HepG2 (cell line): ENCODE results near the gene VWA5B1. TPM values are rescaled to one million over a fixed set of nuclear protein-coding genes. Genes with fewer than 3 reads are reported as not detected.

Source experiments
- ATAC-seq: fragments of 200-7000 bp; cut with Tn5 transposase; 3 replicates; pipeline ENCODE4 v1.9.1; 2020; ENCODE audit warnings: mild to moderate bottlenecking, moderate library complexity
- BruUV-seq: library from RNA; stranded (reverse); fragments of 400-500 nt; replicated peaks from 2 replicates; lab custom pipeline; 2021; lab: Mats Ljungman, UMichigan
- CTCF ChIA-PET: fragments of 300-600 bp; formaldehyde crosslinking; extraction: SDS; loops from one replicate; lab custom pipeline; 2021; ENCODE audit warnings: low total read pairs, inconsistent platforms, low intra/inter-chr PET ratio; lab: Yijun Ruan, JAX
- POLR2A ChIA-PET: fragments of 350-600 bp; sonication (Branson Sonifier 250); formaldehyde crosslinking; loops from one replicate; lab custom pipeline; 2020; ENCODE audit warnings: antibody characterized with exemption, inconsistent platforms; lab: Yijun Ruan, JAX
- DNase-seq: peaks from one replicate; pipeline ENCODE4 v3.0.0-alpha.2; 2015; ENCODE audit warnings: low spot score
- FAIRE-seq: peaks from 3 replicates; lab custom pipeline; 2011; peaks lifted over from hg19 to GRCh38; lab: Jason Lieb, UNC
- H2AFZ ChIP-seq: one replicate; pipeline ENCODE4 v1.6.1; 2011; ENCODE audit warnings: low read length, inconsistent platforms
- H3K27ac ChIP-seq: fragments of 300-600 bp; 3 replicates; pipeline ENCODE4 v1.8.0; 2011; ENCODE audit warnings: mixed run types, mild to moderate bottlenecking, mixed read lengths, low read length, inconsistent platforms; ENCODE audit not compliant: insufficient read depth; ENCODE audit errors: extremely low read length
- H3K27me3 ChIP-seq, 2 experiments: fragments of 200-600 bp in 1 of 2; 2 replicates in 1 of 2; 3 replicates in 1 of 2; pipeline versions ENCODE4 v1.6.0 to v1.8.0; 2011; ENCODE audit warnings: low read length in 2 of 2, mild to moderate bottlenecking in 2 of 2, moderate library complexity in 2 of 2, inconsistent platforms in 1 of 2; ENCODE audit not compliant: insufficient read depth in 2 of 2, control insufficient read depth in 1 of 2
- H3K36me3 ChIP-seq, 2 experiments: fragments of 200-600 bp in 1 of 2; replicated peaks in 1 of 2; 2 replicates in 1 of 2; 3 replicates in 1 of 2; pipeline versions ENCODE4 v1.5.1 to v1.8.0; 2011; ENCODE audit warnings: low read length in 2 of 2, inconsistent platforms in 1 of 2; ENCODE audit not compliant: insufficient read depth in 2 of 2, control insufficient read depth in 1 of 2
- H3K4me1 ChIP-seq: 2 replicates; pipeline ENCODE4 v1.5.1; 2012; ENCODE audit warnings: low read length, inconsistent platforms; ENCODE audit not compliant: insufficient read depth
- H3K4me2 ChIP-seq: 2 replicates; pipeline ENCODE4 v1.6.0; 2011; ENCODE audit warnings: low read depth, low read length, inconsistent platforms
- H3K4me3 ChIP-seq, 3 experiments: fragments of 200-600 bp in 1 of 3; sonication (generic), shearing (Covaris generic) in 1 of 3; replicated peaks in 1 of 3; 2 replicates each; pipeline ENCODE4 v1.5.1; 2011 to 2016; ENCODE audit warnings: low read length in 3 of 3, inconsistent platforms in 2 of 3, low read depth in 2 of 3, mild to moderate bottlenecking in 2 of 3, control low read depth in 1 of 3, mixed read lengths in 1 of 3; ENCODE audit not compliant: insufficient read depth in 1 of 3
- H3K79me2 ChIP-seq: one replicate; pipeline ENCODE4 v1.6.1; 2011; ENCODE audit warnings: low read length, inconsistent platforms; ENCODE audit not compliant: insufficient read depth
- H3K9ac ChIP-seq: 2 replicates; pipeline ENCODE4 v1.6.0; 2011; ENCODE audit warnings: mild to moderate bottlenecking, low read depth, low read length, inconsistent platforms; ENCODE audit not compliant: insufficient read depth
- H3K9me3 ChIP-seq: 2 replicates; pipeline ENCODE4 v1.5.1; 2012; ENCODE audit warnings: mild to moderate bottlenecking, low read length
- H4K20me1 ChIP-seq: 2 replicates; pipeline ENCODE4 v1.6.0; 2011; ENCODE audit warnings: inconsistent platforms, mild to moderate bottlenecking, low read length, moderate library complexity; ENCODE audit not compliant: insufficient read depth
- ATF7 ChIP-seq, 2 experiments: fragments of 450-650 bp in 1 of 2; sonication (generic) in 1 of 2; formaldehyde crosslinking in 1 of 2; IDR thresholded peaks; 2 replicates each; pipeline versions ENCODE4 v1.4.0 to v1.6.1; 2016 to 2020; ENCODE audit warnings: antibody characterized with exemption in 1 of 2, mild to moderate bottlenecking in 1 of 2, missing genetic modification reagents in 1 of 2
- FOSL1 ChIP-seq: sonication (generic); formaldehyde crosslinking; IDR thresholded peaks from 2 replicates; pipeline ENCODE4 v1.9.0; 2021; ENCODE audit warnings: missing genetic modification reagents, borderline replicate concordance
- KDM4B ChIP-seq: sonication (generic); formaldehyde crosslinking; IDR thresholded peaks from 2 replicates; pipeline ENCODE4 v1.4.0; 2020; ENCODE audit warnings: missing genetic modification reagents
- MEF2D ChIP-seq: sonication (generic); formaldehyde crosslinking; IDR thresholded peaks from 2 replicates; pipeline ENCODE4 v1.5.1; 2020; ENCODE audit warnings: mild to moderate bottlenecking, missing genetic modification reagents
- SOX6 ChIP-seq, 2 experiments: fragments of 450-650 bp in 1 of 2; sonication (generic) in 1 of 2; formaldehyde crosslinking in 1 of 2; IDR thresholded peaks; 2 replicates each; pipeline versions ENCODE4 v1.4.0 to v1.6.1; 2017 to 2020; ENCODE audit warnings: antibody characterized with exemption in 1 of 2, mild to moderate bottlenecking in 1 of 2, missing genetic modification reagents in 1 of 2
- SP2 ChIP-seq: sonication (generic); formaldehyde crosslinking; IDR thresholded peaks from 2 replicates; pipeline ENCODE4 v1.5.1; 2020; ENCODE audit warnings: mild to moderate bottlenecking, missing genetic modification reagents
- THAP9 ChIP-seq: sonication (generic); formaldehyde crosslinking; IDR thresholded peaks from 2 replicates; pipeline ENCODE4; 2020; ENCODE audit warnings: missing genetic modification reagents, mild to moderate bottlenecking, borderline replicate concordance
- ZBTB14 ChIP-seq: sonication (generic); formaldehyde crosslinking; IDR thresholded peaks from 2 replicates; pipeline ENCODE4 v1.4.0; 2020; ENCODE audit warnings: missing genetic modification reagents
- ZBTB8A ChIP-seq: sonication (generic); formaldehyde crosslinking; IDR thresholded peaks from 2 replicates; pipeline ENCODE4 v1.4.0; 2020; ENCODE audit warnings: mild to moderate bottlenecking, low read depth, missing genetic modification reagents, borderline replicate concordance
- ZMAT5 ChIP-seq: sonication (generic); formaldehyde crosslinking; IDR thresholded peaks from 2 replicates; pipeline ENCODE4 v1.5.0; 2020; ENCODE audit warnings: mild to moderate bottlenecking, low read depth, missing genetic modification reagents, borderline replicate concordance
- ZMYM4 ChIP-seq: sonication (generic); formaldehyde crosslinking; IDR thresholded peaks from 2 replicates; pipeline ENCODE4 v1.8.1; 2023; ENCODE audit warnings: mild to moderate bottlenecking, missing genetic modification reagents
- ZNF225 ChIP-seq: sonication (generic); formaldehyde crosslinking; IDR thresholded peaks from 2 replicates; pipeline ENCODE4 v1.4.0; 2020; ENCODE audit warnings: mild to moderate bottlenecking, missing genetic modification reagents
- ZNF280D ChIP-seq: sonication (generic); formaldehyde crosslinking; IDR thresholded peaks from 2 replicates; pipeline ENCODE4 v1.5.1; 2020; ENCODE audit warnings: mild to moderate bottlenecking, missing genetic modification reagents
- ZNF30 ChIP-seq: sonication (generic); formaldehyde crosslinking; IDR thresholded peaks from 2 replicates; pipeline ENCODE4 v1.5.0; 2020; ENCODE audit warnings: mild to moderate bottlenecking, missing genetic modification reagents
- ZNF776 ChIP-seq: sonication (generic); formaldehyde crosslinking; IDR thresholded peaks from 2 replicates; pipeline ENCODE4 v1.4.0; 2020; ENCODE audit warnings: mild to moderate bottlenecking, missing genetic modification reagents
- WGBS: methylation state at CpG from one replicate; pipeline ENCODE4 v1.1.6; 2017; ENCODE audit warnings: low lambda C conversion rate; 5-methylcytosine and 5-hydroxymethylcytosine counted together
- in situ Hi-C: cut with HindIII; loops from 2 replicates; pipeline ENCODE4 v1.10.0; 2017; ENCODE audit warnings: low pct_unique_long_range_greater_than_20kb; ENCODE audit not compliant: extremely low pct_ligation_motif_present
- intact Hi-C: fragments of 100-400 bp; cut with micrococcal nuclease; formaldehyde crosslinking; loops from one replicate; pipeline ENCODE4 v1.10.0; 2022; ENCODE audit not compliant: unreplicated experiment
- polyA plus RNA-seq, 8 experiments: library from polyadenylated mRNA; depleted of rRNA in 3 of 8; stranded (reverse) in 7 of 8; unstranded in 1 of 8; fragments of >200 nt; fragmentation: Illumina TruSeq in 4 of 8; extraction: Trizol in 4 of 8; gene quantifications; 2 replicates each; pipeline versions ENCODE4 v1.2.1 to v1.2.3, GENCODE V29; 2011 to 2016; ENCODE audit warnings: low read depth in 4 of 8, missing spikeins in 1 of 8, mixed read lengths in 1 of 8; ENCODE audit not compliant: insufficient read depth in 1 of 8
- total RNA-seq, 5 experiments: library from RNA; depleted of rRNA; stranded (reverse); fragments of >200 nt; fragmentation: Illumina TruSeq; extraction: Trizol; gene quantifications; 2 replicates each; pipeline ENCODE4 v1.2.3, GENCODE V29; 2016; ENCODE audit warnings: low read depth in 1 of 5

VWA5B1 gene
- total and polyA plus RNA-seq, 2 of the 13 experiments (the other 11 are each of a cell fraction or from before 2014, with no cell fraction given), result not detected

- TF ChIP-seq ZNF280D (no peak), KDM4B (CRISPR knock-in tag) (no peak), ATF7 (IDR thresholded peaks at IDR 0.05) (0 out of 2 replicates have a peak, but pooled peaks have one; percentile 19), ATF7 (CRISPR knock-in tag; IDR thresholded peaks at IDR 0.05) (no peak), ZMAT5 (CRISPR knock-in tag) (no peak), FOSL1 (CRISPR knock-in tag) (no peak), ZNF30 (CRISPR knock-in tag) (no peak)
Measured at GRCh38 chr1:20373764-20374163, 83.1 kb downstream of the VWA5B1 start (continued).

- H3K36me3 ChIP-seq, result no peaks in the 10 kb centered on the region
- H3K27me3 ChIP-seq, result peaks cover 0 to 18% of the 10 kb centered on the region in 2 experiments; a peak in 2 of 5 replicates
- no peak overlapping the region for H3K4me2 ChIP-seq
- H4K20me1 ChIP-seq, result no peaks in the 10 kb centered on the region
- no peak overlapping the region for H3K9ac ChIP-seq
- ChIA-PET CTCF (interaction anchor here (1.9 kb wide), 1 partner anchor 118 kb away, joined by 20 read pairs; no protein-coding TSS in a partner anchor), POLR2A (no interaction called here)
- FAIRE-seq, result no peak
- DNase-seq, result no peak
- no peak overlapping the region for H2AFZ ChIP-seq
- H3K4me3 ChIP-seq, result no peak overlapping the region
- no peak for TF ChIP-seq ZMYM4 (CRISPR knock-in tag)
- TF ChIP-seq ZBTB14 (CRISPR knock-in tag), result no peak
- TF ChIP-seq ZBTB8A (CRISPR knock-in tag), result no peak
- no peak for TF ChIP-seq ZNF225
- no peak for TF ChIP-seq ZNF776 (CRISPR knock-in tag)
- TF ChIP-seq SP2, result no peak
- TF ChIP-seq SOX6 (IDR thresholded peaks at IDR 0.05), result no peak
- TF ChIP-seq SOX6 (CRISPR knock-in tag; IDR thresholded peaks at IDR 0.05), result no peak
- TF ChIP-seq MEF2D (CRISPR knock-in tag), result no peak
- no peak for TF ChIP-seq THAP9 (CRISPR knock-in tag)
- in situ Hi-C loops (no loop called here), intact Hi-C loops (no loop called here)
- WGBS, result 20% methylated on average over 6 of the region's 8 CpGs
- no peaks in the 10 kb centered on the region for H3K79me2 ChIP-seq
- no peaks in the 10 kb centered on the region for H3K4me1 ChIP-seq
- ATAC-seq, result no peak
- H3K27ac ChIP-seq, result no peak overlapping the region
- H3K9me3 ChIP-seq, result no peaks in the 10 kb centered on the region
- BruUV-seq, result no TSS peak
Measured at GRCh38 chr1:20375563-20375962, 84.9 kb downstream of the VWA5B1 start.
